SH-SY5Y (cell line): ENCODE data around the gene CCL19.

ENCODE experiments used
- GATA2 ChIP-seq: IDR thresholded peaks from 2 replicates; pipeline ENCODE4 v1.6.1; 2011; ENCODE audit warnings: mild to moderate bottlenecking, low read depth, low read length
- GATA3 ChIP-seq: IDR thresholded peaks from 2 replicates; pipeline ENCODE4 v1.6.1; 2011; ENCODE audit warnings: low read depth, mild to moderate bottlenecking, low read length, moderate library complexity

The CCL19 gene

DNA sequence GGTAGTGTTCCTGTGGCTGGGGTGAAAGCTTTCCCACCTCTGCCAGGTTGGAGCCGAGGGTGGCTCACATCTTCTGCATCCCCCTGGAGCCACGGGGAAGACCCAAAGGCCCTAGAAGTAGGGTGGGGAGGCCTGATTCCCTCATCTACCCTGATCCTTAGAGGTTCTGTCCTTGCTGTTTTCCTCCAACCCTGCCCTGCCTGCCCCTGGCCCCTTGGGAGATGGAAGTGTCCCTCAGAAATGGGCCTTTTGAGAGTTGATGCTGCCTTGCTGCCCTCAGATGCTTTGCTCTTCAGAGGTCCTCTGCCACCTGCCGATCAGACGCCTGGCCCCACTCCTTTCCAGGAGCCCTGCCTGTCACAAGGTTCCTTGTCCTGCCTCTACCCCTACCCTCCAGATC lies 6.3 kb downstream of the CCL19 start:
- TF ChIP-seq GATA3 = no peak
- TF ChIP-seq GATA2 = no peak

DNA sequence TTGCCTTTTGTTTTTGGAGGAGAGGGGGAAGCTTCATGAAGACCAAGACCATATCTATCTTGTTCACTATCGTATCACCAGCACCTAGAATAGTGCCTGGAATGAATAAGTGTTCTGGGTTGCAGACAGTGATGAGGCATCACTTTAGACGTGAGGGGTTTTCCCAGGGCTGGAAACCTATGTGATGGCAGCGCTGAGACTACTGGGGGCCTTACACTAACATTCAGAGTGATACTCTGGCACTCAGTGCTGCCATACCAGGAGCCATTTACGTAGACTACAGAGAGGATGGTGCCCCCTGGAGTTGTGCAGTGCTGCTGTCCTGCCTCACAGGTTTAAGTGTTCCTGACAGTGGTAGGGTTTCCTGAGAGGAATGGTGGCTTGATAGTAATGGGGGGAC lies 6.9 kb downstream of the CCL19 start:
- no peak for TF ChIP-seq GATA2

DNA sequence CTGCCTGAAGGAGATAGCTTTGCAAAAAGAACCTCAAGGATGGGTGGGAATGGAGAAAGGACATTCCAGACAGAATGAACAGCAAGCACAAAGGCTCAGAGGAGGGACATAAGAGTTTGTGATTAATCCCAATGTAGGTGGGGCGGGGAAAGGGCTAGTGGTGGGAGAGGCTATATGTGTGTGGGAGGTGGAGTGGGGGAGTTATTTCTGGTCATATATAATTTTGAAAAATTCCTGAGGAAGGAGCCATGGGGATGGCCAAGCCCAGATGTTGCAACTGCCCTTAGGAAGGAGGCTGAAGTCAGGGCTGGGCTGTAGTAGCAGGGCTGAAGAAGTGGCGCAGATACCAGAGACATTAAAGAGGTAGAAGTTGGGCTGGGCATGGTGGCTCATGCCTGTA lies 15.2 kb downstream of the CCL19 start:
- TF ChIP-seq GATA2 (no peak), GATA3 (no peak)

DNA sequence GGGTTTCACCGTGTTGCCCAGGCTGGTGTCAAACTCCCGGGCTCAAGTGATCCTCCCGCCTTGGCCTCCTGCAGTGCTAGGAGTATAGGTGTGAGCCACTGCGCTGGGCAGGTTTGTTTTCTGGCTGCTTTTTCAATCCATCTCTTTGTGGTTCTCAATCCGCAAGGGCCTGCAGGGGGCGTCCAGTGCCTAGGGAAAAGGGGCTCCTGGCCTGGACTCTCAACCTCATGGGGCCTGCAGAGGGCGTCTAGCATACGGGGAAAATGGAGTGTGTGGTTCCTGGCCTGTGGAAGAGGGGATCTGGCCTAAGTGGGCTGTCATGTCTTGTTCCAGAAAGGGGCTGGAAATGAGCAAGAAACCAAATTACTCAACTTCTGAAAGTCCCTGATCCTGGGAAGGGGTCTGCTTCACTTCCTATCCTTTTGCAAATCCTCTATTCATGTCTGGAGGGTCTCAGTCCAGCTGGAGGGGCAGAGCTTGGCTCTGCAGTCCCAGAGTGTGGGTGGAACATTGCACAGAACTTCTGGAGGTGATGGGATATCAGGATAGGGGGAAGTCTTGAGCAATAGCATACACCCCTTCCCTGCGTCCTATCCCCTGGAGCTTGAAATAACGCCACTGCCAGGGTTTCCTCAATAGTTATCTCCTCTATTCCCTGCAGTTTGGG lies 15.9 kb downstream of the CCL19 start:
- TF ChIP-seq GATA3 (no peak), GATA2 (no peak)

DNA sequence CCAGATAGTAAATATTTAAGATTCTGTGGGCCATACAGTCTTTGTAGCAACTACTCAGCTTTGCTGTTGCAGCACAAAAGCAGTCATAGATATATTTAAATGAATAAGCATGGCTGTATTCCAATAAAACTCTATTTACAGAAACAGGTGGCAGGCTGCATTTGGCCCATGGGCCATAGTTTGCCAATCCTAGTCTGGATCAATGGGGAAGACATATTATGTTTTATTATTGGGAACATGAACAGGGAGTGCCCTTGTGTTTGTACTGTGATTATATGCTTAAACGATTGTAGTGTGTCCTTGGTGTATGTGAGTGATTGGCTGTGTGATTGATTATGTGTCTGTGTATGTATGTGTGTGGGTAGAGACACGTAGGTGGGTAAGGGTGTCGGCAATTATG lies 16.6 kb downstream of the CCL19 start:
- TF ChIP-seq GATA3 (no peak), GATA2 (no peak)

DNA sequence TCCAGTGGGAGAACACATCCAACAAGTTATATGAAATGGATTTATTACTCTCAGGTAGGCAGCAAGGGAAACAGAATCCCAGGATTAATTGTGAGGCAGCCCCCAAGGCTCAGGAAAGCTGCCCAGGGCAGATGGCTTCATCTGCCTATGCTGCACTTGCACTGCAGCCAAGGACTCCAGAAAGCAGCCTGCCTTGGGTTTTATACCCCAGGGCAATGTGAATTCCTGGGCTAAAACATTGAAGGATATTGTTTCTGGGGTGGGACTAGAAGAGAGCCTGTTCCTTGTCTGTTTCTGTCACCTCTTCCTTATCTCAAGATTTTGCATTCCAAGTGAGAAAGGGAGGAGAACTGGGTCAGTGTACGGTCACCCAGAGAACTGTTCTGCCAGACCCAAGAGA lies 19.8 kb downstream of the CCL19 start:
- no peak for TF ChIP-seq GATA2
- TF ChIP-seq GATA3 = no peak

DNA sequence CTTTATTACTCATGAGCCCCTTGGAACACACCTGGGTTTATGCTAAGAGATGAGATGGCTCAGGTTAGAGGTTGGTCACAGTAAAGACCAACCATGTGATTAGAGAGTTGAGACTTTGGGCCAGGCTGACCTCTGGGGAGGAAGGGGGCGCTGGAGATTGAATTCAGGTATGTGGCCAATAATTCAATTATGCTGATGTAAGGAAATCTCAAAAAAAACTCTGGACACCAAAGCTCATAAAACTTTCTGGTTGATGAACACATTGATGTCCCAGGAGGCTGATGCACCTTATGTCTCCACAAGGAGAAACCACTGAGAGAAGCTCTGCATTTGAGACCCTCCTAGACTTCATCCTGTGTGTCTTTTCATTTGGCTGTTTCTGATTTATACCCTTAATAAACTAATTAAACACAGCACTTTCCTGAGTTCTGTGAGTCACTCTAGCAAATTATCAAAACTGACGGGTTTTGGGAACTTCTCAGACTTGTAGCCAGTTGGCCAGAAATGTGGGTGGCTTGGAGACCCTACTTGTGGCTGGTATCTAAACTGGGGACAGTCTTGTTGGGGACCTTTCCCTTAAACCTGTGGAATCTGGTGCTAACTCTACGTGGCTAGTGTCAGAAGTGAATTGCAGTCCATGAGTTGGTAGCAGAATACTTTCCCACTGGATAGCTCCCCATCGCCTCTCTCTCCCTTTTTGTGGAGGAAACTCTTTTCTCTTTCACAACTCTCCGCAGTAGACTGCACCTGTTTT lies 21.1 kb downstream of the CCL19 start:
- no peak for TF ChIP-seq GATA3
- TF ChIP-seq GATA2 = no peak

DNA sequence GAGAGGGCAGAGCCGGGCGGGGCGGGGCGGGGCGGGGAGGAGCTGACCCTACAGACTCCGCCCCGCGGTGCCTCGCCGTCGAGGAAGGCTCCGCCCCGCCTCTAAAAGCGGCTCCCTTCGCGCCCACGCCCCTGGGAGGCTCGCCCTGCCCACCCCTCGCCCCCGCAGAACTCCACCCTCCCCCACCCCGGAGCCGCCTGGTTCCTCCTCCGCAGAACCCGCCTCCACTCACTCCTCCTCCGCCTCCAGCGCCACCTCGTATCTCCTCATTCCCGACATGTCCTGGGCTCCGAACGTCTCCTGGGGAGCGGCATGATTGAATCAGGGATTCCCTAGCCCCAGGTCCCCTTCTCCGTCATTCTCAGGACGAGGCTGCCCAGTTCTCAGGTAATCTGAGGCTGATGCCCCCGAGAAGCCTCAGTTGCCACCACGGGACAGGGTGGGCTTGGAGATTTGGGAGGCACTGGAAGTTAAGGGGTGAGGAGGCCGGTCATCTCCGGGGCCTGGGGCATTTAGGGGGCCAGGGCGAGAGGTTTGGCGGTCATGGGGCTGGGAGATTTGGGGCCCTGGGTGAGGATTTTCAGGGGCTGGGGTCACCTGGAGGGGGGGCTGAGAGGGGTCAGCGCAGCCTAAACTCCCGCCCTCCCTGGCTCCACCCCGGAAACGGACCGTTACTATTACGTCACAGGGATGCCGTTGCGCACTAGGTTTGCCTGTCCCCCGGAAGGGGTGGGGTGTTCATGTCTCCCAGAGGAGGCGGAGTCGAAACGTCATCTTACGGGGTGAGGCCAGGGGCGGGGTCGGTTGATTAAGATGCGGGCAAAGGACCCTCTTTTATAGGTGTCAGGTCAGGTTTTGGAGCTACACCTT lies 25.5 kb downstream of the CCL19 start:
- TF ChIP-seq GATA3 (no peak), GATA2 (peak; percentile 7; the same call in 1 of the 2 replicates)

DNA sequence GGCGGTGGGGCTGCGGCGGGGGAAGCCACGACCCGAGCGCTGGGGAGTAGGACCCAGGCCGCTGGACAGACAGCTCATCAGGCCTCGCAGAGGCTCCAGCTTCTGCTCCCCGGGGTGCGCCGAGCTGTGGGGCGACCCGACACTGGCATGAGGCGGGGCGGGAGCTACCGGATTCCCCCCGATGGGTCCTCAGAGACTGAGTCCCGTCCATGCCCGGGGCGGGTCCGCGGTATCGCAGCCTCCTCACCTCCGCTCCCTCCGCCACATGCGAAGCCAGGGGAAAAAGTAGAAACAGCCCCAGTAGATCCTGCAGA lies 26.1 kb downstream of the CCL19 start:
- TF ChIP-seq GATA2 (no peak), GATA3 (no peak)

DNA sequence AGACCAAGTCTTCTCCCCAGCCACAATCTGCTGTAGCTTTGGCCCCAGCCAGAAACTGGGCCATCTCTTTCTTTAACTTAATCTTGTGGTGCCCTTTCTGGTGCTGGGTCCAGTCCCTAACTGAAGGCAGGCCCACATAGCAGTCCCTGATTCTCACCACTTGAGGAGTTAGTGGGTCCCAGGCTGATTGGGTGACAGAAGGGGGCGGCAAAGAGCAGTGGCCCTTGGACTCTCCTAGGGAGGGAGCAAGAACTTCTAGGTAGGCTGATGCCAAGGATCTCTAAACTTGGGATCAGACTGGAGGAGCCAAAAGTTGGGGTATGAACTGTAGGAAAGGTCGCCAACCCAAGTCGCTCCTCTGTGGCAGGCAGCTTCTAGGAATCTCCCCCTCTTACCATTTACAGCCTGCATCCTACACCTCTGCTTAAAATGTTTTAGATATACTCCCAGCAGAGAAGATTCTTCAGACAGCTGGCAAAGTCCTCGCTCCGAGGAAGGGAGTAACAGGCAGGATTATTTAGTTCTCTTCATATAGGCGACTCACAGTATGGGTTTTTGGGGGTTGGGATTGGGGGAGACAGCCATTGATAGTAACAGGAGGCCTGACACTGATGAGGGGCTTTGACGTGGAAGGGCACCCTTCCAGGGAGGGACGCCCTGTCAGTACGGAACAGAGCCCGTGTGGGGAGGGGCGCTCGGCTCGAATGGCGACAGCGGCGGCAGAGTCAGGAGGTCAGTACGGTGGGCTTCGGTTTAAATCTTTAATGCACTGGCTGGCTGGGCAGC lies 26.6 kb downstream of the CCL19 start:
- TF ChIP-seq GATA2 = no peak
- TF ChIP-seq GATA3 = no peak

DNA sequence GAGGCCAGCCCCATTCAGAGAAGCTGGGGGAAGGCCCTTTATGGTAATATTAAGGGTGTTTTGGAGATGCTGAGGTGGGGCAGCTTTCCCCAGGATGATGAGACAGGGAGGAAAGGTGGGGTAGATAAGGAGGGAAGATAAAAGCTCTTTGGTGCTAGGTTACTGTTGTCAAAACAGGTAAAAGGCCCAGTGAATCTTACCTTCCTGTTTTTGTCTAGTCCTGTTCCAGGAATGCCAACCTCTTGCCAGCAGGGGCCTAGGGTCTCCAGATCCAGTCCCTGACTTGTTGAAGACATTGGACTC lies 27.8 kb downstream of the CCL19 start:
- TF ChIP-seq GATA3 = no peak

DNA sequence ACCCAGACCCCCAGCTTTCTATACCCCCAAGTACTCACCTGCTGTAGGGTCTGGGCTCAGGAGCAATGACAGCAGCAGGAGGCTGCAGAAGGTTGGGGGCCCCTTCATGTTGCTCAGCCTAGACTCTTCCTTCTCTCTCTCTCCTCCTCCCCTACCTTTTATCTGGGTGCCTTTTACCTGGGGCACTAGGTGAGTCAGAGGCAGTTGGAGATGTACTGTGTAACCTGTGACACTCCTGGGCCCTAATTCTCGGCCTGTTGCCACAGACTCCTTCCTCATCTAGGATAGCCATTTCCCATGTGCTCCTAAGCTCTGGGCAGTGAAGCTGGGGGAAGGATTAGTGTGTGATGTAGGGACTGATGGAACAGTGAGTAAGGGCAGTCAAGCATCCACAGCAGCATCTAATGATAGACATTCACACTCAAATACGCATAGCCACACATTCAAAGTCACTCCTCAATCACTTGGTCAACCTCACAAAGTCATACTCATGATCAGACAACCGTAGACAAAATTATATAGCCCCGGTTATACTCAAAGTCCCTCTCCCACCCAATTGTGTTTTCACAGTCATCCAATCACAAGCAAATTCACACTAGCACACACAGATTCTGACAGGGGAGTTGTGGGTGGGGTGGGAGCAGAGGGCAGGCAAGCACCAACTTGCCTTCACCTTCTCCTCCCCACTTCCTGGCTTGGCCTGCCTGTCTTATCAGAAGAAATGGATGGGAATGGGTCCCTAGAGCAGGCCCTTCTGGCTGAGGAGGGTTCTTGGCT lies 28.4 kb downstream of the CCL19 start, which contains the start of gene CCL27:
CCL27 (minus strand) TSS at position 132 of the 777 bp plus-strand sequence; CDS start at position 108, 24 bp downstream.
- TF ChIP-seq GATA3 (no peak), GATA2 (no peak)

DNA sequence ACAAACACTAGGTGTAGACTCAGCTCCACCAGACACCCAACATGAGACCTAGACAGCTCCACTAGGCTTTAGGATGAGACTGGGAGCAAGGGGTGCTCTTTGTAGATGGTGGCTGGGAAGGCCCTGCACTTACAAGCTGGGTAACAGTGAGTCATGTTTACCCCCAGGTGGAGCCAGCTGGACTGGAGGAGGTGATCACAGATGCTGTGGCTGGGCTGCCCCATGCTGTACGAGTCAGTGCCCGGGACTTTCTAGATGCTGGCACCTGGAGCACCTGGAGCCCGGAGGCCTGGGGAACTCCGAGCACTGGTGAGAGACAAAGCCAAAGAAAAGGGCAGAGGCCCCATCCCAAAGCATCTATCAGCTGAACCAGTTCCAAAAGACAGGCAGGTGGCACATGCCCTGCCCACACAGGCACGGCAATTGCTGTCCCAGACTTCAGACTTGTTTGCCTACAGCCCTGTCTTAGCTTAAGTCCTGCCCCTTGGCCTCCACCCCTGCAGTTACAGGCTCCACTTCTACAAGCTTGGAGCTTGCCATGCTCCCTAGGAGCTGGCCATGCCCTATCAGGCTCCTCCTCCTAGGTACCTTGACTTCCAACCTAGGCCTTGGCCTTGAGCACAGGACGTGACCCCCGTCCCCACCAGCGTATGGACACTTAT lies 31.4 kb downstream of the CCL19 start:
- TF ChIP-seq GATA2 = no peak
- TF ChIP-seq GATA3 = no peak

DNA sequence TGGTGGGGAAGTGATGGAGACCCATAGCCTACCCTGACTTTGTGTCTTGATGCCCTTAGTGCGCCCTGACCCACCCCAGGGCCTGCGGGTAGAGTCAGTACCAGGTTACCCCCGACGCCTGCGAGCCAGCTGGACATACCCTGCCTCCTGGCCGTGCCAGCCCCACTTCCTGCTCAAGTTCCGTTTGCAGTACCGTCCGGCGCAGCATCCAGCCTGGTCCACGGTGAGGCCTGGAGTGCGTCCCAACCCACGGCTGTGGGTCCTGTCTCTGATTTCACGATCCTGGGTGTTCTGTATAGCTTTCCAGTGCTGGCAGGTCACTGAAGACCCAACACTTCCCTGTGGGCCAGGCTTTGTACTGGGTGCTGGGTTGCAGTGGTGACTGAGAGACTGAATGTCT lies 32.6 kb downstream of the CCL19 start:
- TF ChIP-seq GATA2 (no peak), GATA3 (no peak)
